SIG-M5 treated with dmso at 0.1 percent for 504 hours (cell line): ENCODE results near the gene LETMD1.
"Not testable (repeated sequence)": the region's sequence is repeated elsewhere in the genome, so short reads cannot be mapped to it uniquely, and the experiment has no call there.

ENCODE experiments used
- DNase-seq: peaks from one replicate; lab custom pipeline; 2025; ENCODE audit not compliant: unreplicated experiment; lab: John Stamatoyannopoulos, UW

The LETMD1 gene

DNA sequence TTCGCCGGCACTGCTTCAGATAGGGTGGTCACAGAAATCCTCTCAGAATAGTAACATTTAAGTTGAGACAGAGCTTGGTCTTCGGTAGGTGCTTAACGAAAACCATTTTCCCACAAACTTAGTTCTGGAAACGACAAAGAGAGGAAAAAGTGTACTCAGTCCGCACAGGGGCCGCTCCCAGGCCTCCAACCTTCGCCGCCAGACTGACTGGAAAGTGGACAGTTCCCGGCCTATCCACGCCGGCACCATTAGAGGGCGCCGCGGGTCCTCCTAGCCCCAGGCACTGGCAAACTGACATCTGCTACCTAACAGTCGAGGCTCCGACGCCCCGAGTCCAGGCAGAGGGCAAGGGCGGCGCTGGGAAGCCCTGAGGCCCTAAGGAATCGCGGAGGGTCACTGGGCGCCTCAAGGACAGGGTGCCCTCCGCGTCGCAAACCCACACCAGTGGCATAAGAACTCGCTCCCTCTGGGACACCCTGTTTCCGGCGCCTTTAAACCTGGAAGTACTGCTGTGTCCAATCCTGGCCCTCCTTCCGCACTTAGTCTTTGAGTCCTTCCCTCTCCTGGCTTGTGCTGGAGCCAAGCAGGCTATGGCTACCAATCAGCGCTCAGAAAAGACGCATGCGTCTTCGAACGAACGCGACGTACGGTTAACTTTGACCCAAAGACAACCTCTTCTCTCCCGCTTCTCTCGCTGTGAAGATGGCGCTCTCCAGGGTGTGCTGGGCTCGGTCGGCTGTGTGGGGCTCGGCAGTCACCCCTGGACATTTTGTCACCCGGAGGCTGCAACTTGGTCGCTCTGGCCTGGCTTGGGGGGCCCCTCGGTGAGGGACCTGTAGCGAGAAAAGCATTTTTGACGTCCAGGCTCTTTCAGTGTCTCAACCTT is at the start of gene LETMD1:
TSS of gene LETMD1 (plus strand) at position 673 of the 886 bp plus-strand sequence. CDS start at position 703, 30 bp downstream.
- peak; percentile 99 for DNase-seq

GRCh38 chr12:50999093-50999492 is 49.0 kb upstream of the LETMD1 start:
- no peak for DNase-seq

DNA sequence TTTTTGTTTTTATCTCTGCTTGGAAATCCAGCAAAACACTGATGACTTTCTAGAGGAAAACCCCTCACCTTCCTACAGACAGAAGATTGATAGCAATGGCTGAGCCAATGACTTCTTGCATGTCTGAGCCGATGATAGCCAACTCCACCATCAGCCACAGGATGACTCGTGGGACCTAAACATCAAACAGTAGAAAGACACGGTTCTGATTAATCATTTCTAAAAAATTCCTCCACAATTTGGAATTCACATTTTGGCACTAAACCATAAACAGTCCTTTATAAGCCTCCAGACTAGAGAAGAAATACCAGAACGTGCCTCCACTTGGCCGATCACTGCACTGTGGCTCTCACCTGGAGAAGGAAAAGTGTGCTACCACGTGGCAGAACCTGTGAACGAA is 47.9 kb upstream of the LETMD1 start:
- no peak for DNase-seq

DNA sequence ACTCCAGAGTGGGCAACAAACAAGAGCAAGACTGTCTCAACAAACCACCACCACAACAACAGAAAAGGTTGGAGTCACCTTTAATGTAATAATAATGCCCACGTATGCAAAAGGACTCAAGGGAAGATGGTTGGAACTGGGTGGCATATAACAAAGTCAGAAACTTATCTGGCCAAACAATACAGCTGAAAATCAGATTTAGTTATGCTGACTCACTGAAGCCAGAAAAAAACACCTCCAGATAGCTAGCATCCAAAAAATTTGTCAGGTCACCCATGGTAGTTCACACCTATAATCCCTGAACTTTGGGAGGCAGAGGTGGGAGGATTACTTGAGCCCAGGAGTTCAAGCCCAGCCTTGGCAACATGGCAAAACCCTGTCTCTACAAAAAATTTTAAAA is 46.3 kb upstream of the LETMD1 start:
- DNase-seq: no peak

DNA sequence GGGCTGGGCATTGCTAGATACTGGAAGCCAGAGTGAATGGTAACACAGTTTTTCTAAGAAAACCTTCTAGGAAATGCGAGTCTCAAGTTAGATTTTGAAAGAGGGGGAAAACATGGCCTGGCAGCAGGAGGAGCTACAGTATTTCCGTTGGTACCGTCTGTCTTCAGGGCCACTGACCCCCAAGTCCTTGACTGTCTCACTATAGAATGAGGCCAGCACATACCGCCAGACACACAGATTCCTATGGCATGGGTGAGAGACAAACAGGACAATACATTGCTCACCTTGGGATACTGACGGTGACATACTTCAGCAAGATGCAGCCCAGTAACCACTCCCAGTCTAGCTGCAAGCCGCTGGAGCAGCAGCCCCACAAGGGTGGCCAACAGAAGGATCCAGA is 43.6 kb upstream of the LETMD1 start:
- no peak for DNase-seq

- DNase-seq: no peak
Measured at GRCh38 chr12:51005030-51005429, 43.1 kb upstream of the LETMD1 start.

DNA sequence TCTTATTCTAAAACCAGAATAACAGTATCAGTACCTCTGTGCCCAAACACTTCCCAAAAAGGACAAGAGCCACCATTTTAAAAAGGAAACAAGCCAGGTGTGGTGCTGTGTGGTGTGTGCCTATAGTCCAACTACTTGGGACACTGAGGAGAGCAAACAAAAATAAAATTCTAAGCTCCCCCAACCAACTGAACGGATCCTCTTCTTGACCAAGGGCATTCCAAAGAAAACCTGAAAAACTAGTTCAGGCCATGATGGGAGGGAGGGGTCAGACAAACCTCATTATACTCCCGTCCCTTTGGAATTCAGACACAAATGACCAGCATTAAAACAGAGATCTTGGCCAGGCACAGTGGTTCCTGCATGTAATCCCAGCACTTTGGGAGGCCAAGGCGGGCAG is 42.5 kb upstream of the LETMD1 start:
- DNase-seq: peak; percentile 64

DNA sequence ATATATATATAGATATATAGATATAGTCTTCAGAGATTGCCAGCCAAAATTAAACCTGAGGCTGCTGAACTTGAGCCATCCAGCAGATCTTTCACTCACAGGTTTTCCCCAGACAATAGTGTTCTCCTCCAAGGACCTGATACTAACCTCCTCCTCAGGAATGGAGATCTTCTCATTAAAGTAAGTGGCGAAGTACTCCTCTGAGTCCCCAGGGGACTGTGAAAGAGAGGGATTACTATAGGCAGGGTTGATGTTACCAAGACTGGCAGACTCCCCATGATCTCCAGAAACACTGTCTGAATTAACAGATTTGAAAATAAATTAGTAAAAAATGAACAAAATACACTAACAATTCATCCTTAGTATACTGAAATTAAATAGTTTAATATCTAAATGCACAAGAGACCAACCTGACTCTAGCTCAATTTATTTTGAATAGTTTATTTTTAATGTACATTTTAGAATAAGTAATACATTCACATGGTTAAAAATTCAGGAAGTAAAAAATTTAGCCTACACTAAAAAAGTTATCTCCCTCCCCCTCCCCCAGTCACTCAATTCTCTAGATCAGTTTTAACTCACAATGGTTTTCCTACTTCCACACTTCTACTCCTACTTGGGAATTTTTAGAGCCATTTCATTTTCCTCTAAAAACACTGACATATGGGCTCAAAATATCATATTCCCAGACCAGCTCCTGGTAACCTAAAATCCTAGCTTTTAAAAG is 39.6 kb upstream of the LETMD1 start:
- DNase-seq: no peak

DNA sequence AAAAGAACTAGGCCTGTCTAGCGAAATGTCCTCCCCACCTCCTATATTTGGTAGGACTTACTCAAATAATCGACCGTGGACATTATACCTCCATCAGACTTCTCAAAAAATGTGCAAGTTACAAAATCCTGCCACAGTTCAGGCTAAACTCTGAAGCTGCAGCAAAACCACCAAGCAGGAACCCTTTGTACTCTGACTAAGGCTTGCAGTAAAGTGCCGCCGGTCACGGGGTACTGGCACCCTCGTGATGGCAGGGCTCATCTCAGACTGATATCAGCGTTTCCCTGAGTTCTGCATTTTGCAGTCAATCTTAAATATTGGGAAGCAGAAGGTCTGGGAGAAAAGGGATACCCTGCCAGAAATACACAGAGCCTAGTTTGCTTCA is 39.1 kb upstream of the LETMD1 start:
- peak; percentile 65 for DNase-seq

DNA sequence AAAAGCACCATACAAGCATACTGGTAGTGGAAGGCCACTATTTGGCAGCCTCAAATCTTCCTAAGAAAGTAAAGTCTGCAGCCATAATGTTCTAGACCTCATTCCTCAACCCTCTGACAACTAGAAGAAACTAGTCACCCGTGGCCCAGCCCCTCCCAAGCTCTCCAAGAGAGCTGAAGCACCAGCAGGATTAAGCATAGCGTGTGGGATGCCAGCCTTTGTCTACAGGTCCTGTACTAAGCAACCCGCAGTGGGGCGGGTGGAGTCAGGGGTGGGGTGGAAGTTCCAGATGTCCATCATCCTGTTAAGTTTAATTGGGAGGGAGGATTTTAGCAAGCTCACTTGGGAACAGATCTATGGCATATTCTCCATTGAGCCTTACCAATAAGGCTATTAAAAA is 36.2 kb upstream of the LETMD1 start:
- DNase-seq: no peak

GRCh38 chr12:51012570-51013236 is 35.4 kb upstream of the LETMD1 start:
- no peak for DNase-seq

- DNase-seq: no peak
Measured at GRCh38 chr12:51013441-51013840, 34.7 kb upstream of the LETMD1 start.

- not testable (repeated sequence) for DNase-seq
Measured at GRCh38 chr12:51014467-51014866, 33.7 kb upstream of the LETMD1 start.

GRCh38 chr12:51017452-51017851 is 30.7 kb upstream of the LETMD1 start:
- no peak for DNase-seq

DNA sequence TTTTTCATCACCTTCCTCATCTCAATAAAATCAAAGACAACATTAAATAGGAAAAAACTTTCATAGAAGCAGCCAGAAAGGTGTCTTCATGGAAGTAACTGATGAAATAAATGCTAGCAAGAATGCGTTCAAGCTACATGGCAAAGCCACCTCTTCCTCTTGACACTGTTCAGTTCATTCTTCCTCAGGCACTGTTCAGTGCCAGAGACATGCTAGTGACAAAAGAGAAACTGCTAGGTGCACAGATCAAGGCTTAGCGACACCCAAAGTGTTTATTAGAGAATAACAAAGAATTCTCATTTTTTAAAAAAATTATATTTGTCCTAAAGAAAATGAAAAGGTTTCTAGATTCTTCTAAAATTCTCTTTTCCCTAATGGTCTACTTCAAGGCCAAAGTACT is 29.2 kb upstream of the LETMD1 start:
- DNase-seq: no peak

GRCh38 chr12:51019927-51020326 is 28.2 kb upstream of the LETMD1 start:
- DNase-seq: no peak

DNA sequence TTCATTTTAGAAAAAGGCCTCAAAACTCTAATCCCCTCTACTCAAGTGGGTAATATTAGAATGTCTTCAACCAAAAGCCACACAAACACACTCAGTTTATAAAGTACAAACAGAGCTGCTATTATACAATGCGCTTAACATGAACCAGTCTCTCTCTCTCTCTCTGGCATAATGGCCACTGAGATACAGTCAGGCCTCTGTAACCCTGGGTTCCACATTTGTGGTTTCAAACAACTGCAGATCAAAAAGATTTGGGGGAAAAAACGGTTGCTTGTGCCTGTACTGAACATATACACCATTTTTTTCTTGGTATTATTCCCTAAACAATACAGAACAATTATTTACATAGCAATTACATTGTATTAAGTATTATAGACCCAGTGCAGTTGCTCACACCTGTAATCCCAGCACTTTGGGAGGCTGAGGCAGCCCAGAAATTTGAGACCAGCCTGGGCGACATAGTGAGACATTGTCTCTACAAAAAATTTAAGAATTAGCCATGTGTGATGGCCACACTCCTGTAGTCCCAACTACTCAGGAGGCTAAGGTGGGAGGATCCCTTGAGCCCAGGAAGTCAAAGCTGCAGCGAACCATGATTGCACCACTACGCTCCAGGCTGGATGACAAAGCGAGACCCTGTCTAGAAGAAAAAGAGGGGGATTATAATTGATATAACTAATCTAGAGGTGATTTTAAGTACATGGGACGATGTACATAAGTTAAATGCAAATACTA is 27.5 kb upstream of the LETMD1 start:
- no peak for DNase-seq

- no peak for DNase-seq
Measured at GRCh38 chr12:51021694-51022093, 26.4 kb upstream of the LETMD1 start.

- DNase-seq: no peak
Measured at GRCh38 chr12:51023625-51024382, 24.3 kb upstream of the LETMD1 start.

- peak; percentile 45 for DNase-seq
Measured at GRCh38 chr12:51025338-51025835, 22.7 kb upstream of the LETMD1 start.
